Measurements from ENCODE around the gene BNC2.

Gene BNC2

DNA sequence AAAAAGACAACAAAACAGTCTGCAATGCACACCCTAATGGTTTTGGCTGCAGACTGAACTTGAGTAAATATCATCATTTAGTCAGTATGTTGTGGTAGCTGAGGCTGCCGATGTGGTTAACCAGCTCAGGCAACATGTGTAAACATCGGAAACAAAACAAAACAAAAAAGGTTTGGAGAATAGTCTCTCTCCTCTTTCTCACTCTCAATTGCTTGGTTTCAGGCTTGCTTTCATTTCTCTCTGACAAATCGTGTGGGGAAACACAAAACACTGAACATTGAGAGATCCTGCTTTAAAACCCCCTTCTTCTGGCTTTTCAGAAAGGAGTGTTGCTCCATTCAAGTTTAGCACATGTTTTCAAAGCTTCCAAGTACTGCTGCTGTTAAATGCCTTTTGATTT lies 453.3 kb downstream of the BNC2 start:
- Histone ChIP-seq H3K4me3 (ENCODE audit: low read depth, low read length) (no peak overlapping the region), H3K36me3 (no peaks in the 10 kb centered on the region), H3K27me3 (peaks cover 9% of the 10 kb centered on the region), H3K9me3 (no peaks in the 10 kb centered on the region), H3K4me1 (peaks cover 12% of the 10 kb centered on the region)
- TF ChIP-seq, protein P1, sequence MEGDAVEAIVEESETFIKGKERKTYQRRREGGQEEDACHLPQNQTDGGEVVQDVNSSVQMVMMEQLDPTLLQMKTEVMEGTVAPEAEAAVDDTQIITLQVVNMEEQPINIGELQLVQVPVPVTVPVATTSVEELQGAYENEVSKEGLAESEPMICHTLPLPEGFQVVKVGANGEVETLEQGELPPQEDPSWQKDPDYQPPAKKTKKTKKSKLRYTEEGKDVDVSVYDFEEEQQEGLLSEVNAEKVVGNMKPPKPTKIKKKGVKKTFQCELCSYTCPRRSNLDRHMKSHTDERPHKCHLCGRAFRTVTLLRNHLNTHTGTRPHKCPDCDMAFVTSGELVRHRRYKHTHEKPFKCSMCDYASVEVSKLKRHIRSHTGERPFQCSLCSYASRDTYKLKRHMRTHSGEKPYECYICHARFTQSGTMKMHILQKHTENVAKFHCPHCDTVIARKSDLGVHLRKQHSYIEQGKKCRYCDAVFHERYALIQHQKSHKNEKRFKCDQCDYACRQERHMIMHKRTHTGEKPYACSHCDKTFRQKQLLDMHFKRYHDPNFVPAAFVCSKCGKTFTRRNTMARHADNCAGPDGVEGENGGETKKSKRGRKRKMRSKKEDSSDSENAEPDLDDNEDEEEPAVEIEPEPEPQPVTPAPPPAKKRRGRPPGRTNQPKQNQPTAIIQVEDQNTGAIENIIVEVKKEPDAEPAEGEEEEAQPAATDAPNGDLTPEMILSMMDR (IDR thresholded peaks at IDR 0.05; ENCODE audit: low read depth, low read length), result no peak
- no peak for DNase-seq

DNA sequence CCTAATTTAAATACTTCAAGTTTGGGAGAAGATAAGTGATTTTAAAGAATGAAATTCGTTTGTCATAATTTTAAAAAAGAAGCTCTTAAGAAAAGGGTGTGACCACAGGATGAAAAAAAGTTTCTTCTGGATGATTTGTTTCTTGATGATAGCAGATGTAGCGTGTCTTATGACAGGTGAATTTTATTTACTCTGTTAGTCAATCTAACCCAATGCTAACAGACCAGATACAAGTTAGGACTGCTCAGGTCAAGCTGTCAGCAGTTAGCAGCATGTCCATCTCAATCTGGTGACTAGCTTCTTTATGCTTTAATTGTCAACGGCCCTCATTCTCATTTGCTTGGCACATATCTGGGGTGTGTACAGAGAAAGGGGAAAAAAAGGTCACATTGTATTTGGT lies 456.0 kb downstream of the BNC2 start:
- H3K27me3 ChIP-seq, result no peaks in the 10 kb centered on the region
- no peaks in the 10 kb centered on the region for H3K36me3 ChIP-seq
- H3K4me1 ChIP-seq, result no peaks in the 10 kb centered on the region
- DNase-seq, result no peak
- no peaks in the 10 kb centered on the region for H3K9me3 ChIP-seq
- H3K4me3 ChIP-seq (ENCODE audit: low read depth, low read length), result no peak overlapping the region
- TF ChIP-seq, protein P1 (IDR thresholded peaks at IDR 0.05; ENCODE audit: low read depth, low read length), result no peak

DNA sequence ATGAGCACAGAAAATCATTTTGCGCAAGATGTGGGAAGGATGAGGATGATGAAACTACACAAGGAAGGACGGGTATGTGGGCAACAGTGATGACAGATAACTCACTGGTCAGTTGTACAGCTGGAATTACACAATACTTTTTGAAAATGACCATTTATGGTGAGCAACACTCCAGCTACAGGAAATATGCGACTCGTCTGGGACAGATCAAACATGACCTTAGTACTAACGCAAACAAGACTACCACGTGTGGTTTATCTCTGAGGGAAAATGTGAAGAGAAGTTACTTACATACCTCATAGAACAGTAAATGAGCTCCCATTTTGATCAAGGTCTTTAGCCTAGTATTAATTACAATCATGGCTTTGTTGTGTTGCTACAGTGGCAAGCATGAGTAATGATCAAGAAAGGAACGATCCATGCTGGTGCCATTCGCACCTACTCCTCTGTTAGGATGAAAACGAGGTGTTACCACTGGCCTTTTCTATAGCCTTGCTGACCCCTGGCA lies 456.9 kb downstream of the BNC2 start:
- no peaks in the 10 kb centered on the region for H3K36me3 ChIP-seq
- TF ChIP-seq, protein P1 (IDR thresholded peaks at IDR 0.05; ENCODE audit: low read depth, low read length), result no peak
- H3K27me3 ChIP-seq, result no peaks in the 10 kb centered on the region
- no peak overlapping the region for H3K4me3 ChIP-seq (ENCODE audit: low read depth, low read length)
- no peaks in the 10 kb centered on the region for H3K9me3 ChIP-seq
- H3K4me1 ChIP-seq, result no peaks in the 10 kb centered on the region
- DNase-seq, result no peak

DNA sequence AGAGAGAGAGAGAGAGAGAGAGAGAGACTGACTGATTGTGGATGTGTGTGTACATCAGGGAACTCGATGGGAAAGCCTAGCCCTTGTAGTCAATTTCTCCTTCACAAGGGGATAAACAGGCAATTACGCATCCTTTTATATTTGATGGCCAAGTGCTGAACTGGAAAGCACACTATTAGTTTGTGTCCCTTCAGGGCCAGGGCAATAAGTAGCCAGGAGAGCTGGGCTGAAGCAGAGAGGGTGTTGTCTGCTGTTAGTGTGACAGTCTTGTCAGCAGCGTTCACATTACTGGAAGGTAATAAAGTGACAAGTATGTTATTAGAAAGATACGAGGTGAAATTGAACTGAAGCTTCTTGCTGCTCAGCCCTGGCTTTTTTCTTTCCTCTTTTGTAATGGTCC lies 457.7 kb downstream of the BNC2 start:
- Histone ChIP-seq H3K27me3 (no peaks in the 10 kb centered on the region), H3K9me3 (no peaks in the 10 kb centered on the region), H3K4me3 (ENCODE audit: low read depth, low read length) (no peak overlapping the region), H3K36me3 (no peaks in the 10 kb centered on the region), H3K4me1 (no peaks in the 10 kb centered on the region)
- no peak for DNase-seq
- TF ChIP-seq, protein P1 (IDR thresholded peaks at IDR 0.05; ENCODE audit: low read depth, low read length), result no peak

DNA sequence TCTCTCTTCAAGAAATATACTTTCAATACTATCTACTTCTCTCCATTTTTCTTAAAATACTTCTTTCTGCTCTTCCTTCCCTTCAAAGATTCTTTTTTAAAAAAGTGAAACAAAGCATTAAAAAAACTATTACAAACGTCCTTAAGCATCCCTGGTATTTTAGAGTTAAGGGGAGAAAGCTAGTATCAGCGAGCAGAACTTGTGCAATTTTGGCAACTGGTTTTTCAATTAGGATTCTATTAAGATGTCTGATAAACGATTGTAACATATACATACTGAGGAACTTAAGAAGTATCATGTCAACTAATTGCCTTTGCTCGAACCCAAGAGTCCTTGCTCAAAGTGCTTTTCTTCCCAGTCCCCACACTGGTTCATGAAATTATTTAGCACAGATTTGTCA lies 459.2 kb downstream of the BNC2 start:
- TF ChIP-seq, protein P1 (IDR thresholded peaks at IDR 0.05; ENCODE audit: low read depth, low read length), result no peak
- H3K4me1 ChIP-seq, result no peaks in the 10 kb centered on the region
- no peaks in the 10 kb centered on the region for H3K36me3 ChIP-seq
- H3K4me3 ChIP-seq (ENCODE audit: low read depth, low read length), result no peak overlapping the region
- no peaks in the 10 kb centered on the region for H3K27me3 ChIP-seq
- no peaks in the 10 kb centered on the region for H3K9me3 ChIP-seq
- no peak for DNase-seq

DNA sequence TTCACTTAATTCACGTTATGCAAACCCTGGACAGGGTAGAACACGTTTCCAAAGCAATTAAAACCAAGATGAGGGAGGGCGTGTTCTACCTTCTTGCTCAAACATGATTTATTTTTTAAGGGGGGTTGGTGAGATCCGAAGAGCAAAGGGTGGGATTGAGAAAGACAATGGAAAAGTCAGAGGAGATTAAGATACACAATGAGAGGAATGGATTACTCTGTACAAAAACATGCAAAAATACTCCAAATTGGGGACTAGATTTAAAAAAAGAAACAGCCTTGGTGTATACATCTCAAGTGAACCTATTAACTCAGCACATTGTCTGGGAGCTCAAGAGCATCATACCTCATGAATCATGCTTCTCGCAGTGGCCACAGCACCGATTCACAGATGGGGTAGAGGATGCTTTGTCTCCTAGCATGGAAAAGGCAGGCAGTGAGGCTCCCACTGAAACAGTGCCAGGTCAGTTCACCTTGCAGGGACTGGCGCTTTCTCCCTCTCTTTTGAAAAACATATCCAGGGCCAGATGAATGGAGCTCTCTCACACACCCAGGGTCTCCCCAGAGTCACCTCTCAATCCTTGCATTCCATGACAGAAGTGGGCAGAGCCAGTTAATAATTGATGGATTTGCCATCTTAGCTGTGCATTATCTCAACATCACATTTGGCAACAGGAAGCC lies 459.7 kb downstream of the BNC2 start:
- TF ChIP-seq, protein P1 (IDR thresholded peaks at IDR 0.05; ENCODE audit: low read depth, low read length), result no peak
- Histone ChIP-seq H3K9me3 (no peaks in the 10 kb centered on the region), H3K36me3 (no peaks in the 10 kb centered on the region), H3K27me3 (no peaks in the 10 kb centered on the region), H3K4me1 (no peaks in the 10 kb centered on the region), H3K4me3 (ENCODE audit: low read depth, low read length) (no peak overlapping the region)
- DNase-seq, result no peak
